Measurements from ENCODE around the gene AGRN. TPM values are rescaled to one million over a fixed set of nuclear protein-coding genes. Genes with fewer than 3 reads are reported as not detected.
"Not testable (repeated sequence)": the region's sequence is repeated elsewhere in the genome, so short reads cannot be mapped to it uniquely, and the experiment has no call there.

The AGRN gene
- total RNA-seq, 4 donors from 2014 or later = 10.9 to 35.7 (median 20.6) TPM

DNA sequence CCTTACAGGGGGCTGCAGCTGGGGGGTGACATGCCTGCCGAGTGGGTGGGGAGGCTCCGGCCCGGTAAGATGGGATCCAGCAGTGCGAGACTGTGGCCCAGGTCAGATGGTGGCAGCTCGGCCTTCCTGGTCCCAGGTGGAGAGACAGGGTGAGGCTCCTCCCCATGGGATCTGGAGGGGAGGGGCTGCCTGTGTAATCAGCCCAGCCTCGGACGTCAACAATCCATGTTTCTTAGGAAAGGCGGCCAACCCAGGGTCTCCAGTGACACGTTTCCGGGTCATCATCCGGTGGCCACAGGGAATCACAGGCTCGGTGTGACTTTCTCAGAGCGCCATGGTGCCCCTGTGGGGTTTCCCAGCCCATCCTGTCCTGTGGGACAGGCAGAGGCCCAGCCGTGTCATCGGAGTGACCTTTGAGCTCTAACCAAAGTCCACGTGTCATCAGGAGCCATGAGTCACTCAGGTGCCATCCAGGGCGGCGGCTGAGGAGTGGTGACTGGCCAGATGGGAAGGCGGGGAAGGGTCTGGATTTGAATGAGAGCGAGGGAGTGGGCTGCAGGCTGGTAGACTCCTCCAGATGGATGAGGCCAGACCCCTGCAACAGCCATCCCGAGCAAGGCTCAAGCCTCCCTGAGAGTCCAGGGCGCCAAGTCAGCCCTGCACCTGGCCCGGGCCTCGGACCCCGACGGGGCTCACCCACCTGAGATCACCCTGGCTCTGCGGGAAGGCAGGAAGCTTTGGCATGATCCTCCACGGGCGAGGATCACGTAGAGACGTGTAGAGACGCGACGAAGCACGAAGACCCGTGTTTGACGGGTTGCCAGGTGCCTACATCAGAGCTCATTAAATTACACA is 13.4 kb upstream of the AGRN start:
- H3K36me3 ChIP-seq = no peaks in the 10 kb centered on the region
- H3K4me3 ChIP-seq = no peak overlapping the region
- H3K4me1 ChIP-seq = peaks cover 0 to 21% (median 8%) of the 10 kb centered on the region in 4 donors
- peak overlapping the region in 1 of 4 donors; percentile 38 for H3K27ac ChIP-seq
- WGBS, 2 donors = 78 to 85% methylated on average over 29 to 37 of the region's 37 CpGs
- no peaks in the 10 kb centered on the region for H3K9me3 ChIP-seq
- no peak for DNase-seq (ENCODE audit: low spot score in 2 of 2)
- no peak for TF ChIP-seq POLR2A (IDR thresholded peaks at IDR 0.05)
- no peak for TF ChIP-seq CTCF (IDR thresholded peaks at IDR 0.05)
- TF ChIP-seq EP300 (IDR thresholded peaks at IDR 0.05) = no peak
- peaks cover 2 to 43% of the 10 kb centered on the region in 2 donors for H3K27me3 ChIP-seq

GRCh38 chr1:1010131-1010530 is 9.8 kb upstream of the AGRN start:
- not testable (repeated sequence) for H3K4me3 ChIP-seq; H3K9me3 ChIP-seq; H3K27ac ChIP-seq; DNase-seq (ENCODE audit: low spot score in 2 of 2); H3K36me3 ChIP-seq
- 87% methylated on average over 8 of the region's 8 CpGs for WGBS, 2 donors
- peaks cover 2 to 21% of the 10 kb centered on the region in 2 donors for H3K27me3 ChIP-seq
- H3K4me1 ChIP-seq = peaks cover 0 to 35% (median 14%) of the 10 kb centered on the region in 4 donors

GRCh38 chr1:1011396-1011949 is 8.4 kb upstream of the AGRN start:
- no peaks in the 10 kb centered on the region for H3K36me3 ChIP-seq

DNA sequence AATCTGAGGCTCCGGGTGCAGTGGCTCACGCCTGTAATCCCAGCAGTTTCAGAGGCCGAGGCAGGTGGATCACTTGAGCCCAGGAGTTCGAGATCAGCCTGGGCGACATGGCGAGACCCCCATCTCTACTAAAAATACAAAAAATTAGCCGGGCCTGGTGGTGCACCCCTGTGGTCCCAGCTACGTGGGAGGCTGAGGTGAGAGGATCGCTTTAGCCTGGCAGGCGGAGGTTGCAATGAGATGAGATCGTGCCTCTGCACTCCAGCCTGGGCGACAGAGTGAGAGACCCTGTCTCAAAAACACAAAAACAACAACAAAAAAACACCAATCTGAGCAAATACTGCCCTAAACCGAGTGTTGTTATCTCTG is 7.2 kb upstream of the AGRN start:
- H3K27ac ChIP-seq = peak overlapping the region; percentile 71 to 93 (median 85)
- H3K4me3 ChIP-seq = peak overlapping the region; percentile 43 to 72 (median 54)
- H3K27me3 ChIP-seq; H3K9me3 ChIP-seq; DNase-seq (ENCODE audit: low spot score in 2 of 2); H3K36me3 ChIP-seq: not testable (repeated sequence)
- WGBS, 2 donors = 56 to 61% methylated on average over 13 of the region's 13 CpGs
- peaks cover 0 to 28% (median 12%) of the 10 kb centered on the region in 4 donors for H3K4me1 ChIP-seq

More at GRCh38 chr1:1011396-1011949, 8.4 kb upstream of the AGRN start:
- Histone ChIP-seq H3K9me3 (no peaks in the 10 kb centered on the region), H3K4me3 (no peak overlapping the region), H3K27me3 (peaks cover 0 to 7% of the 10 kb centered on the region in 2 donors), H3K27ac (no peak overlapping the region), H3K4me1 (peaks cover 0 to 28% (median 12%) of the 10 kb centered on the region in 4 donors)
- DNase-seq (ENCODE audit: low spot score in 2 of 2) = no peak
- TF ChIP-seq CTCF (IDR thresholded peaks at IDR 0.05) = no peak
- no peak for TF ChIP-seq POLR2A (IDR thresholded peaks at IDR 0.05)
- WGBS, 2 donors = 80 to 81% methylated on average over 14 of the region's 14 CpGs

- Histone ChIP-seq H3K4me1 (peaks cover 0 to 28% (median 12%) of the 10 kb centered on the region in 4 donors), H3K27me3 (no peaks in the 10 kb centered on the region), H3K27ac (peak within 1 kb of the TSS; percentile 71 to 93 (median 85)), H3K4me3 (peak within 1 kb of the TSS; percentile 43 to 72 (median 54)), H3K9me3 (no peaks in the 10 kb centered on the region), H3K36me3 (no peaks in the 10 kb centered on the region)
- peak; percentile 41 to 88 for TF ChIP-seq POLR2A (IDR thresholded peaks at IDR 0.05)
- peak in 2 of 5 experiments; percentile 21 to 26 for TF ChIP-seq CTCF (IDR thresholded peaks at IDR 0.05)
- TF ChIP-seq EP300 (IDR thresholded peaks at IDR 0.05) = peak; percentile 64 to 87
- WGBS, 2 donors = 4 to 5% methylated on average over 25 to 27 of the region's 30 CpGs
- peak; percentile 85 to 89 for DNase-seq (ENCODE audit: low spot score in 2 of 2)
Measured at GRCh38 chr1:1013105-1013921, 6.6 kb upstream of the AGRN start, which contains the start of gene ISG15. Gene ISG15 (plus strand): TSS chr1:1013497. CDS start chr1:1013574, 77 bp downstream.
